T-helper 1 cell (primary cell): ENCODE measurements around the gene PER2.
A peak's percentile ranks its signal among the peaks of the same experiment; 100 is the strongest.
"Not testable (repeated sequence)": the region's sequence is repeated elsewhere in the genome, so short reads cannot be mapped to it uniquely, and the experiment has no call there.

Source experiments
- DNase-seq, 5 donors: peaks; one replicate each; pipeline ENCODE4 v3.0.0-alpha.2; 2012 to 2020
- total RNA-seq, 4 donors: gene quantifications; one replicate each; lab custom pipeline; 2026; lab: John Stamatoyannopoulos, UW

PER2 gene
- 32.1 to 61.2 (median 42.4) reads per million in 4 donors for total RNA-seq

GRCh38 chr2:238287737-238288649, at the start of gene PER2:
Gene PER2 (minus strand): TSS chr2:238288610. CDS start chr2:238277936, 10,674 bp downstream.
- peak in 2 of 5 donors; percentile 32 to 46 for DNase-seq

GRCh38 chr2:238337846-238338245, 49.4 kb upstream of the PER2 start:
- no peak for DNase-seq

- DNase-seq = no peak
These were observed 48.5 kb upstream of the PER2 start for GRCh38 chr2:238336793-238337444.

GRCh38 chr2:238336151-238336550, 47.7 kb upstream of the PER2 start:
- no peak for DNase-seq

GRCh38 chr2:238335591-238335990, 47.2 kb upstream of the PER2 start:
- not testable (repeated sequence) for DNase-seq

GRCh38 chr2:238334885-238335284, 46.5 kb upstream of the PER2 start:
- no peak for DNase-seq

- no peak for DNase-seq
These were observed 43.5 kb upstream of the PER2 start for GRCh38 chr2:238331916-238332315.

- no peak for DNase-seq
These were observed 42.0 kb upstream of the PER2 start for GRCh38 chr2:238330391-238330790.

- no peak for DNase-seq
These were observed 39.3 kb upstream of the PER2 start for GRCh38 chr2:238327751-238328150.

GRCh38 chr2:238326801-238327365, 38.5 kb upstream of the PER2 start:
- no peak for DNase-seq

GRCh38 chr2:238325694-238326093, 37.3 kb upstream of the PER2 start:
- DNase-seq = no peak

GRCh38 chr2:238324248-238324647, 35.8 kb upstream of the PER2 start:
- DNase-seq = not testable (repeated sequence)

- DNase-seq = no peak
These were observed 33.6 kb upstream of the PER2 start for GRCh38 chr2:238322001-238322411.

GRCh38 chr2:238321467-238321866, 33.1 kb upstream of the PER2 start:
- DNase-seq = no peak

GRCh38 chr2:238320648-238321281, 32.4 kb upstream of the PER2 start:
- peak in 1 of 5 donors; percentile 19 for DNase-seq

GRCh38 chr2:238320246-238320647, 31.8 kb upstream of the PER2 start, which contains the start of gene TRAF3IP1:
Gene TRAF3IP1 (plus strand): TSS chr2:238320518. CDS start chr2:238320663, 145 bp downstream.
- peak; percentile 78 to 87 (median 79) for DNase-seq

GRCh38 chr2:238315031-238315595, 26.7 kb upstream of the PER2 start:
- DNase-seq = no peak

- DNase-seq = no peak
These were observed 26.2 kb upstream of the PER2 start for GRCh38 chr2:238314576-238314975.

GRCh38 chr2:238313991-238314350, 25.6 kb upstream of the PER2 start:
- DNase-seq = no peak

- DNase-seq = no peak
These were observed 25.0 kb upstream of the PER2 start for GRCh38 chr2:238313289-238313990.

- not testable (repeated sequence) for DNase-seq
These were observed 22.3 kb upstream of the PER2 start for GRCh38 chr2:238310721-238311120.

GRCh38 chr2:238308177-238308576, 19.8 kb upstream of the PER2 start:
- DNase-seq = no peak
